Measurements from ENCODE around the gene FBLN1.
A peak's percentile ranks its signal among the peaks of the same experiment; 100 is the strongest.

Gene FBLN1

DNA sequence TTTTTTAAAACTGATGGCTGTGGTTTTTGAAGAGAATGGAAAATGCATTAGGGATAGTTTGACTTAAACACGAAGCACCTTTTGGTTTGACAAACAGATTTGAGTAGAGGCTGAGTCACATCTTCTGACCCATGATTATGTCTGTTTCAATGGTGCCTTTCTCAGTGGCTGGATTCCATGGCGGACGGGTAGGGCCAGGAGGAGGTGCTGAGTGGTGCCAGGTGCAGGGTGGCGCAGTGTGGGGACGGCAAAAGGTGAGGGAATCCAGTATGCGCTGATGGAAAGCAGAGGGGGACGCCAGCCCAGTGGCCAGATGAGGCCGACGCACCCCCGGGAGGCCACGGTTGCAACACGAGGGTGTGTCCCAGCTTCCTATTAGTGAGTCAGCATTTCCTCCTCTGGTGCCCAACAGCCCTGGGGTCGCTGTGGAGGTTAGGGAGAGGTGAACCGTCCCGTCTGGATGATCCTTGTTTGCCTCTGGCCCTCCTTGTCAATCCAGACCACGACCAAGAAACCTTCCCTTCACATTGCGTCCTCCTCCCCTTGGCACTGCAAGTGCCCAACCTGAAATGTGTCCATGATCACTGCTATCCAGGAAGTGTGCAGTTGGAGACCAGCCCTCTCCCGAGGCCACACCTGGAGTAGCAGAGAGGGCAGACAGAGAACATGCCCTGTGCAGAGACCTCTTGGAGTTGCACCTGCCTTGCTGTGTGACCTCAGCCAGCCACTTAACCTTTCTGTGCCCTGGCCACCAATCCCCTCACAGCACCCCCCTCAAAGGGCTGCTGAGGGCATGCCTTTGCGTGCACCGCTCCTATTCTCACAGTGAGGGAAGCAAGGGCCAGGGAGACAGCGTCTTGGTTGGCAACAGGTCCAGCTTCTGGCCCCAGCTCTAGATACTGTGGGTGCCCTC is 136.4 kb downstream of the FBLN1 start:
- DNase-seq (ENCODE audit: low read depth in 2 of 2) = no peak

DNA sequence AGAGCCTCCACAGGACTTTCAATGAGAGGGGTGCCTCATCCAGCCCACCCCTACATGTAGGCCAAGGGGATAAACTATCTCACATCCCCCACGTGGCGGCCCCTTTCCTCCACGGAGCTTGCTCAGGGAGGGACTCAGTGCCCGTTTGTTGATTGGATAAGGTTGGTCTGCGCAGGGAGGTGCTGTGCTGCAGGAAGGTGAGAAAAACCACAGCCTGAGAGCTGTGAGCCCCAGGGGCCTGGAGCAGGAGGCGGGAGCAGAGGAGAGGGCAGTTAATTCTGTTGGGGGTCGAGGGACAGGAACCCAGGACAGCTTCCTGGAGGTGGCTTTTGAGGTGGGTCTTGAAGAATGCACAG is 137.0 kb downstream of the FBLN1 start:
- DNase-seq (ENCODE audit: low read depth in 2 of 2) = no peak

DNA sequence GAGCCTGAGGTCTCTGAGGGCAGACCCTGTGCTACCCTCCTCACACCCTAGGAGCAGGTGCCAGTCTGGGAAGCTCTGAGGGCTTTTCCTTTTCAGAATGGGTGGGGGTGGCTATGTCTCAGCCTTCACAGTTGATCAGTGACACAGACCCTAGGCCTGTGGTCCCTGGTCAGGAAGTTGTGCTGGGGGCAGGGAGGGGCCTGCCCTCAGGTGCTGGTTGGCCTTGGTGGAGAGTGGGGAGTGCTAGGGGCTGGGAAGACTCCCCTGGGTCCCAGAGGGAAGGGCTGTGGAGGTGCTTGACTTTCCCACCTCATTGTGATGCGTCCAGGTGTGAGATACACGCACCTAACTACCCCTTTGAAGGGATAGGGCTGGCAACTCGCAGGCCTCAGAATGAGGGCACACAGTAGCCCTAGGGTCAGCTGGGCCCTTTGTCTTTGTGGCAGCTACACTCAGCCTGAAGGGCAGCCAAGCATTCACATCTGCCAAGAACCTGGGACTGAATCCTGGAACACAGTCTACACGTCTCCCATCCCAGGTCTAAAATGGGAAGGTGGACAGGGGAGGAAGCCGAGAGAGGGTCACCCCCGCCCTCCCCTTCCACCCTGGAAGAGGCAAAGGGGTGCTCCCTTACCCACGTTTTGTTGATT is 137.7 kb downstream of the FBLN1 start:
- DNase-seq (ENCODE audit: low read depth in 2 of 2) = no peak

DNA sequence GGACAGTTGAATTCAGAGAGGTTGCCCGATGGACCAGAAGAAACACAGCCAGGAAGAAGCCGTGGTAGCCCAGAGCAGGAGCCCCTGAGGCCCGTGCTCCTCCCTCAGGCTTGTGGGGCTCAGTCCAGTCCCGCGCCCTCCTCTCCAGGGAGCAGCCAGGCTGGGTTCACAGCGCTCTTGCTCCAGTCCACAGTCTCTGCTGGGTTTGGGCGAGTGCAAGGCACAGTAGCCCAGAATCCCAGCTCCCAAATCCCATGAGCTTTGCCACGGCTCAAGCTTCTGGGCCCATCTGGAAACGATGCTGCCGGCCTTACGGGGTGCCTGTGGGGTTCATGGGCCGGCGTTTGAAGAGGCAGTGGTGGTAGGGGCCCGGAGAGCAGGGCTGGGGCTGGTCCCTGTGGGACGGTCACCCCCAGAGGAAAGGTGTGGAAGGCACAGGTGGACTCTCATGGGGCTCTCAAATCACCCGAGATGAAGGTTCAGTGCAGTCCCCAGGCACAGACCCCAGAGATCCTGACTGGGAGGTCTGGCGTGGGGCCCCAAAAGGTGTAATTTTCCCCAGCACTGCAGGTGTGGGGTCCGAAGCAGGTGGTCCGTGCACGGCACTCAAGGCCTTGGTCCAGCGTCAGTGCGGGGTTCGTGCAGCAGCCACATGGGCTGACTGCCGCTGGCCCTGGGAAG is 138.4 kb downstream of the FBLN1 start:
- no peak for DNase-seq (ENCODE audit: low read depth in 2 of 2)

DNA sequence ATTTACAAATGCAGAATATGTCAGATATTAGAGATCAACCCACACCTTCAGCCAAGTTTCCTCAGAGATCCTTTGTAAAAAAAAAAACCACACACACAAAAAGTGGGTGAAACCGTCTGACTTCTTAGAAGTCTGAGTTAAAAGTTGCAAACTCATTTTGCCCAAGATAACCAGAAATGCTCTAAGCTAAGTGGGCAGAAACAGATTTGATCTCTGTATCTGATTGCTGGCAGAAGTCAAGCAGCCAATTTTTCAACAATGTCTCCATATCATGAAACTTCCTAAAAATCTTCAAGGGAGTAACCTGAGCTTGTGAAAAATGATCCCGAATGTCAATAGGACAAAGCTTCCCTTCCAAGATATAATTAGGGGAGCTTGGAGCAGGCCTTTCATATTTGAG is 140.3 kb downstream of the FBLN1 start:
- DNase-seq (ENCODE audit: low read depth in 2 of 2) = no peak

DNA sequence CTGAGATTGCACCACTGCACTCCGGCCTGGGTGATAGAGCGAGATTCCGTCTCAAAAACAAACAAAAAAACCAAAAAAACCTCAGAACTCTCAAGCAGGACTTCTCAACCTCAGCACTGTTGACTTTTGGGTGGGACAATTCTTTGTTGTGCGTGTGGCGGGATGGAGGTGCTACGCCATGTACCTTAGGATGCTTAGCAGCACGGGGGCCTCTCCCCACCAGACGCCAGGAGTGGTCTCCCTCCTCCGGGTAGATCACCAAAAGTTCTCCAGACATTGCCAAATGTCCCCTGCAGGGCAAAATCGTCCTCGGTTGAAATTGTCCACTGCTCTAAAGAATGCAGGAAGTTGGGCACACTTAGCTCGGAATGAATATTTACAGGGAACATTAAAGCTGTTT is 142.0 kb downstream of the FBLN1 start:
- no peak for DNase-seq (ENCODE audit: low read depth in 2 of 2)

DNA sequence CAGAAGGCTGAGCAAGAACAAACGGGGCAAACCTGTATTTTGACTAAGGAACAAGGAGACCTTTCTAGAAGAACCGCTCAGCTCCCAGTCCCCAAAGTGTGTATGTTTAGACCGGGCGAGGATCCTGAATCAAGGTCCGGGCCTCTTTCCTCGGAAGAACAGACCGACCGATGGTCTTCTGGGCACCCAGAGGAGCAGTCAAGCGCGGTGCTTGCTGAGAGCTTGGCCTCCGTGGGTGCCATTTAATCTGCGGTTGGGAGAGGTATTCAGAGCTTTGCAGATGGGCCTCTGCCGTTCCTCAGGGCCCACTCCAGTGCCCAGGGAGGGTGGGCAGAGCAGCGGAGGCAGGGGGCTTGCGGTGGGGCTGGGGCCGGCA is 142.5 kb downstream of the FBLN1 start:
- DNase-seq (ENCODE audit: low read depth in 2 of 2) = no peak

DNA sequence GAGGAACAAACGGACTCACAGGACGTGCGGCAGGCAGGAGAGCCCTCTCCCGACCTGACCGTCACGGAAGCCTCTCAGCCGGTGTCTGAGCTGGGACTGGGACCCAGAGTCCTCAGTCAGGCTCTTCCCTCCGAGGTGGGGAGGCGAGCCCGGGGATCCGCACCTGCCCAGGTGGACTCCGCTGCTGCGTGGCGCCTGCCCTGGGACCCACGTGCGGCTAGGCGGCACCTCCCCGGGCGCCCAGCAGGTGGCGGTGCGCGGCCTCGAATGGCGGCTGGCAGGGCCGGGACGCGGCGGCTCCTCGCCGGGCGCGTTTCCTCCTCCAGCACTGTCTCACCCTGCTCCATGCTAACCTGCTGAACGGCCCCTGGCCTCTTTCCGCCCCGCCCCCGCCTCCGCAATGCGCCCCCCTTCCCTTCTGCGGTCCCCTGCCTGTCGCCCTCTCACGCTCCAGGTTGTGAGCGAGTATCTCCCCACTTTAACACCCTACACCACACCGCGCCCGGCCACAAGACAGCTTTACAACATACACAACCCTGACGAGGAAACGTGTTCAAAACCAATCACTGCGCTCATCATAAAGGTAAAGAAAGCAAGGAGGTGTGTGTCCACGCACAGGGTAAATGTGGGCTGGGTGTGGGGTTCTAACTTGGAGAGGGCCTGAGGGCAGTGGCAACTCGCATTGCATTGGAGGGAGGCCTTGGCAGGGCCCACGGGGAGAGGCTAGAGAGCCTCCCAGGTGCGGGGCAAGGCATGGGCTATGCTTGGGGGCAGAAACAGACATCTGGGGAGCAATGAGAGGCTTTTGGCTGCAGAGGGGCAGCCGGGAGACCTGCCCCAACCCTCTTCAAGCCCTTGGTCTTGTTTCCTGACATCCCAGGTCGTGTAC is 143.1 kb downstream of the FBLN1 start:
- DNase-seq (ENCODE audit: low read depth in 2 of 2) = peak; percentile 50 to 68

DNA sequence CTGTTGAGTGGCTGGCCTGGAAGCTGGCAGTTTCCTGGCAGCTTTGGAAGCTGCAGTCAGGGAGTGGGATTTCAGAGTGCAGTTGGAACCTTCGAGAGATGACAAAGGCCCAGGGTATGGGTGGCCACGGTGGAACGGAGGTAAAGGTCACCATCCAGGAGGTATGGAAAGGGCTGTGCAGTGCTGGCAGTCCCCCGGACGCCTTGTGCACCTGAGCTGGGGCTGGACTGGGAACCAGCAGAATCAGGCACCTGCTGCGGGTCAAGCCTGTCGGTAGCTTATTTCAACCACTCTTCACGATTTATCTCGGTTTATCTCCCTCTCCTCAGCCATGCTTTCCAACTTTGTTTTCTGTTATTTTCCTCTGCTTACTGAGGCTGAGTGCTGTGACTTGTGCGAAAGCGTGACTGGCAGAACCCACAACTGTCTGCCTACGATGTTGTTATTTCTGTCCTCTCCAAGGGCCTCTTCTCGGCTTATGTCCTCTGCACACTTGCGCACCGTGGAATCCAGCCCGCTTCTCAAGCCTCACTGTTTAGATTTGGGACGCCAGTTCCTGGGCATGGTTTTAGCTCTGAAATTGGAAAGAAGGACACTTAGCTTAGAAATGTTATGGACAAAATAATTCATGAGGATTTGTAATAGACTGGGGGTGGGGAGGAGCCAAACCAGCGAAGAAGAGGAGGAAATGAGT is 145.0 kb downstream of the FBLN1 start:
- no peak for DNase-seq (ENCODE audit: low read depth in 2 of 2)

DNA sequence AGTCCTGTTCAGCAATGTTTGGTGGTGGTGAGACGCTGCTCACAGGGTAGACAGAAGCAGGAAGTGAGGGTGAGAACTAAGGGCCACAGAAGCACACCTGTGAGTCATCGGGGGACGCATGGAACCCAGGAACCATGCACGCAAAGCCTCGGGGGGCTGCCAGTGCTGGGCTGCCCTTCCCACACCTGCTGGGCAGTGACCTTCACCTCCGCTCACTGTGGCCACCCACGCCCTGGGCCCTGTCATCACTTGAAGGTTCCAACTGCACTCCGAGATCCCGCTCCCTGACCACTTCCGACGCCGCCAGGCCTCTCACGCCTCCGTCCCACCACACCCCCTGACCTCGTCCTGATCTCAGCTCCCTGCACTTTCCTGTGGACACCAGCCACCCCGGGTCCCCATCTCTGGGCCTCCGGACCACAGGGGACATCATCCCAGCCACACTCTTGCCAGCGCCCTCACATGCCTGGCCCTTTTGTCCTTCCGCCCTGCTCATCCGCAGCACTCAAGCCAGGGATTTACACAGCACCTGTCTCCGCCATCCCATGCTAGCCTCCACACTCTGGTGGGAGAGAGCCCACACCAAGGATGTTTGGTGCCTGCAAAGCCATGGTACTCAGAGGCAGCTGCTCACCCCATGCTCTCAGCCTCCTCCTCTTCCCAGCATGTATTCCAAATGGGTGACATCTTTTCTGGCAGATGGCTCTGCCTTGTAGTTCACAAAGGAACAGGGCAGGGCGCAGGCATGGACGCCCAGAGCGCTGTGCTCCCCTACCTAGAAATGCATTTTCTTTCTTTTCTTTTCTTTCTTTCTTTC is 145.8 kb downstream of the FBLN1 start:
- no peak for DNase-seq (ENCODE audit: low read depth in 2 of 2)

DNA sequence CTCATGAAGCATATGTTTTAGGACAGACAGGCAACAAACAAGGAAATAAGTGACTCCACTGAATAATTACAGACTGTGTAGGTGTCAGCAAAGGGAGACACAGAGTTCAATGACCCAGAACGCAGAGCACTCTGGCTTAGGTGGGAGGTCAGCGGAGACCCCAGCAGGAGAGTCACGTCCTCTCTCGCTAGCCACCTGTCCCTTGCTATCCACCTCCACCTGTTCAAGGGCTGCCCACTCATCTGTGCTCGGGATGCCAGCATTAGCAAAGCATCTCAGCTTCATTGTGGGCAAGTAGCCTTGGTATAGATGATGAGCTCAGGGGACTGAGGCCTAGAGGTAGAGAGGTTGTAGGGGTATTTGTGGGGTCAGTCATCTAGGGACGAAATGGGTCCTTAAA is 147.1 kb downstream of the FBLN1 start:
- DNase-seq (ENCODE audit: low read depth in 2 of 2) = no peak

DNA sequence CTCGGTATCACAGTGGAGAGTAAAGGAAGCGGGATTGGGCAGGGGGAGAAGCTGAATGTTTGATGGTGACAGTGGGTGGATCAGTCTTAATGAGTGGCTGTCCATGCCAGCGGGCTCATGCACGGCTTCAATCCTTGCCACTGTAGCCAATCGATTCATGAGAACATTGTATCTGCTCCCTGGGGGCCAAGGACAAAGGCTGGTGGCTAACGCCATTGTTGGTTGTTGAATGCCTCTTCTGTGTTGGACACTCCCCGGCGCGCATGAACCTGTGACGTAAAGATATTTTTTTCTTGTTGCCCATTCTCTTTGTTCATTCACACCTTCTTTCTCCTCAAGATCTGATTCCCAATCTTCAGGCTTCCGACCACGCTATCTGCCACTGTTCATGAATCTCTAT is 148.0 kb downstream of the FBLN1 start:
- no peak for DNase-seq (ENCODE audit: low read depth in 2 of 2)

All from stimulated activated CD8-positive, alpha-beta memory T cell treated with anti-CD3 and anti-CD28 coated beads, Interleukin-7, amount 100 ng/mL, for 4 hours (primary cell).